ENCODE data around the gene NPIPA1. TPM values are rescaled to one million over a fixed set of nuclear protein-coding genes. Genes with fewer than 3 reads are reported as not detected.
"Not testable (repeated sequence)": the region's sequence is repeated elsewhere in the genome, so short reads cannot be mapped to it uniquely, and the experiment has no call there.

The NPIPA1 gene
- polyA plus RNA-seq, 1 donor from 2014 or later = 3.3 TPM

GRCh38 chr16:14923394-14924088 is 13.7 kb upstream of the NPIPA1 start:
- not testable (repeated sequence) for H3K4me1 Mint-ChIP-seq, H3K36me3 Mint-ChIP-seq, H3K27ac Mint-ChIP-seq, H3K9me3 Mint-ChIP-seq, H3K4me3 Mint-ChIP-seq, H3K27me3 Mint-ChIP-seq

GRCh38 chr16:14924359-14924758 is 12.9 kb upstream of the NPIPA1 start:
- H3K27ac Mint-ChIP-seq, H3K4me1 Mint-ChIP-seq, H3K27me3 Mint-ChIP-seq, H3K9me3 Mint-ChIP-seq, H3K36me3 Mint-ChIP-seq, H3K4me3 Mint-ChIP-seq: not testable (repeated sequence)

- H3K4me3 Mint-ChIP-seq, H3K9me3 Mint-ChIP-seq, H3K4me1 Mint-ChIP-seq, H3K36me3 Mint-ChIP-seq, H3K27me3 Mint-ChIP-seq, H3K27ac Mint-ChIP-seq: not testable (repeated sequence)
Measured at GRCh38 chr16:14924982-14925381, 12.3 kb upstream of the NPIPA1 start.

GRCh38 chr16:14928064-14928714 is 9.1 kb upstream of the NPIPA1 start:
- not testable (repeated sequence) for H3K4me1 Mint-ChIP-seq, H3K4me3 Mint-ChIP-seq, H3K9me3 Mint-ChIP-seq, H3K27me3 Mint-ChIP-seq, H3K36me3 Mint-ChIP-seq, H3K27ac Mint-ChIP-seq

GRCh38 chr16:14929176-14929575 is 8.1 kb upstream of the NPIPA1 start:
- H3K27me3 Mint-ChIP-seq, H3K27ac Mint-ChIP-seq, H3K4me1 Mint-ChIP-seq, H3K4me3 Mint-ChIP-seq, H3K36me3 Mint-ChIP-seq, H3K9me3 Mint-ChIP-seq: not testable (repeated sequence)

- H3K36me3 Mint-ChIP-seq, H3K4me1 Mint-ChIP-seq, H3K4me3 Mint-ChIP-seq, H3K9me3 Mint-ChIP-seq, H3K27ac Mint-ChIP-seq, H3K27me3 Mint-ChIP-seq: not testable (repeated sequence)
Measured at GRCh38 chr16:14930246-14930645, 7.0 kb upstream of the NPIPA1 start.

- H3K36me3 Mint-ChIP-seq, H3K27me3 Mint-ChIP-seq, H3K27ac Mint-ChIP-seq, H3K4me1 Mint-ChIP-seq, H3K9me3 Mint-ChIP-seq, H3K4me3 Mint-ChIP-seq: not testable (repeated sequence)
Measured at GRCh38 chr16:14930971-14931370, 6.3 kb upstream of the NPIPA1 start.

- H3K4me3 Mint-ChIP-seq, H3K36me3 Mint-ChIP-seq, H3K27ac Mint-ChIP-seq: not testable (repeated sequence)
Measured at GRCh38 chr16:14932581-14933375, 4.5 kb upstream of the NPIPA1 start.

GRCh38 chr16:14937994-14938393 is 751 bp downstream of the NPIPA1 start:
- H3K4me1 Mint-ChIP-seq, H3K4me3 Mint-ChIP-seq, H3K36me3 Mint-ChIP-seq, H3K27me3 Mint-ChIP-seq, H3K27ac Mint-ChIP-seq, H3K9me3 Mint-ChIP-seq: not testable (repeated sequence)

More at GRCh38 chr16:14932581-14933375, 4.5 kb upstream of the NPIPA1 start:
- H3K9me3 Mint-ChIP-seq, H3K4me1 Mint-ChIP-seq, H3K27me3 Mint-ChIP-seq: not testable (repeated sequence)

- not testable (repeated sequence) for H3K27ac Mint-ChIP-seq, H3K36me3 Mint-ChIP-seq, H3K4me1 Mint-ChIP-seq, H3K27me3 Mint-ChIP-seq, H3K4me3 Mint-ChIP-seq, H3K9me3 Mint-ChIP-seq
Measured at GRCh38 chr16:14942686-14943085, 5.4 kb downstream of the NPIPA1 start.

- Mint-ChIP-seq H3K4me1 (no peaks in the 10 kb centered on the region), H3K27ac (peak overlapping the region in 1 of 3 donors; percentile 27), H3K9me3 (no peaks in the 10 kb centered on the region), H3K4me3 (no peak overlapping the region), H3K36me3 (no peaks in the 10 kb centered on the region), H3K27me3 (peaks cover under 1% of the 10 kb centered on the region)
Measured at GRCh38 chr16:14955546-14956231, 18.4 kb downstream of the NPIPA1 start.

- H3K27me3 Mint-ChIP-seq = peaks cover 9% of the 10 kb centered on the region
- no peaks in the 10 kb centered on the region for H3K36me3 Mint-ChIP-seq
- no peak overlapping the region for H3K4me3 Mint-ChIP-seq
- peaks cover 0 to under 1% (median 0%) of the 10 kb centered on the region in 3 donors for H3K4me1 Mint-ChIP-seq
- H3K27ac Mint-ChIP-seq = no peak overlapping the region
- H3K9me3 Mint-ChIP-seq = no peaks in the 10 kb centered on the region
Measured at GRCh38 chr16:14957576-14958322, 20.5 kb downstream of the NPIPA1 start.

- Mint-ChIP-seq H3K4me3 (no peak overlapping the region), H3K4me1 (peaks cover 0 to 1% (median 0%) of the 10 kb centered on the region in 3 donors), H3K27ac (no peak overlapping the region), H3K36me3 (no peaks in the 10 kb centered on the region), H3K9me3 (peaks cover 0 to 2% (median 2%) of the 10 kb centered on the region in 3 donors), H3K27me3 (peaks cover 11% of the 10 kb centered on the region)
Measured at GRCh38 chr16:14958323-14958600, 21.0 kb downstream of the NPIPA1 start.

- Mint-ChIP-seq H3K4me1 (peaks cover 0 to 1% (median 0%) of the 10 kb centered on the region in 3 donors), H3K27ac (no peak overlapping the region), H3K4me3 (no peak overlapping the region), H3K9me3 (peaks cover 0 to 8% (median 5%) of the 10 kb centered on the region in 3 donors), H3K27me3 (peaks cover 14% of the 10 kb centered on the region), H3K36me3 (no peaks in the 10 kb centered on the region)
Measured at GRCh38 chr16:14958970-14959369, 21.7 kb downstream of the NPIPA1 start.
